SK-N-MC (cell line): ENCODE data around the gene GCA.

Experiments used
- DNase-seq: peaks from one replicate; pipeline ENCODE4 v3.0.0-alpha.2; 2011; ENCODE audit warnings: low read depth, low spot score
- H3K27ac ChIP-seq: fragments of 200-600 bp; sonication (generic); 2 replicates; pipeline ENCODE4 v1.5.1; 2016; ENCODE audit warnings: mixed run types
- H3K36me3 ChIP-seq: fragments of 200-600 bp; sonication (generic); 2 replicates; pipeline ENCODE4 v1.6.1; 2017; ENCODE audit warnings: antibody characterized with exemption, low read length, mixed read lengths; ENCODE audit not compliant: insufficient read depth
- H3K4me3 ChIP-seq: fragments of 200-600 bp; sonication (generic); 2 replicates; pipeline ENCODE4 v1.5.1; 2016
- H3K9ac ChIP-seq: fragments of 200-600 bp; sonication (generic); 2 replicates; pipeline ENCODE4 v1.8.0; 2017; ENCODE audit warnings: mixed run types, mixed read lengths; ENCODE audit not compliant: insufficient read length
- H3K9me3 ChIP-seq: fragments of 200-600 bp; sonication (generic); 2 replicates; pipeline ENCODE4 v1.6.1; 2017; ENCODE audit warnings: low read depth, mild to moderate bottlenecking, antibody characterized with exemption, low read length, moderate library complexity, mixed read lengths
- EZH2 ChIP-seq: fragments of 200-600 bp; sonication (generic); IDR thresholded peaks from one replicate; pipeline ENCODE4 v1.6.1; 2017; ENCODE audit warnings: antibody characterized with exemption
- FOXP2 ChIP-seq: optimal IDR thresholded peaks from 2 replicates; pipeline ENCODE3; 2011; ENCODE audit warnings: mild to moderate bottlenecking, moderate library complexity; ENCODE audit not compliant: insufficient read depth; ENCODE audit errors: extremely low read length, control extremely low read depth
- POLR2AphosphoS5 ChIP-seq: IDR thresholded peaks from 2 replicates; pipeline ENCODE4 v1.6.1; 2012; ENCODE audit warnings: mild to moderate bottlenecking, low read depth, low read length, borderline replicate concordance

The GCA gene

DNA sequence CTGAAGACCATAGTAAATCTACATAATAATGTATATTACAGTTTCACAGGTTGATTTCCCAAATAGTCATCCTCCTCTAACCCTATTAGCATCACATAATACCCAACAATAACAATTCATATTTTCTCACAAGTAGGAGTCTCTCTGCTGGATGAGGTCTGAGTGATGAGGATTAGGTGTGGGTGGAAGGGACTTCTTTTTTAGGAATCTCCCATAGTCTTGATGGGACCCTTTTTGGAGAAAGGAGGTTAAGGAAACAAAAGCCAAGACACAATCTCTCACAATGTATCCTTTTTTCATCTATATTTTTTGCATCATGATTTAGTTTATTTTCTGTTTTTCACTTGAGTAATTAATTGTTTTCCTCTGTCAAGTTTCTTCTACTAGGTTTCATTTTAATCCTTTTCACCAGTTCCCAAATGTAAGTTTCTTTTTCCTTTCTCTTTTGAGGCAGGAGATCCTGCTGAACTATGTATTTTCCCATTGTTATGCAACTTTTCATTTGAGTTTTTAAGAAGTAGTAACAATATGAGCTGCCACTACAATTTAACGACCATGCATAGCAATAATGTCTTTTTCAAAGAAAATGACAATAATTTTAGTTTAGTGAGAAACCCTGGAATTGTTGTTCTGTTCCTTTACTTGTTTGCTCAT is 22.9 kb upstream of the GCA start:
- no peak for DNase-seq
- Histone ChIP-seq H3K4me3 (no peak overlapping the region), H3K36me3 (no peaks in the 10 kb centered on the region), H3K9ac (no peak overlapping the region), H3K27ac (no peak overlapping the region), H3K9me3 (no peaks in the 10 kb centered on the region)
- TF ChIP-seq FOXP2 (no peak), EZH2 (no peak)

DNA sequence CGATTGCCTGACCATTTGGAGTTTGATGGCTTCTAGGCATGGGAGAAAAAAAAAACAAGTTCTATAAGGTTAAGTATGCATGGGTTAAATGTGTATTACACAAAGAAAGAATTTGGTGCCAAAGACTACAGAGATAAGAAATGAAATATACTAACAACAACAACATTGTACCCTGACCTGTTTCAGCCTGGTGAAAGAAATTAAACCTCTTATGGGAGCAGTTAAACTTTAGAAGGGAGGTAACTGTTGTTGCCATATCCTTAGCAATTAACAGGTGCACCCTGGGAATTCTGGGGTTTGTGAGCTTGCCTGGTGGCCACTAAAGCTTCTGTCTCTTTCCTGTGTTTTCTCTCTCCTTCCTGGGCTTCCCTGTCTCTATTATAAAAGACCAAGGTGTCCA is 19.0 kb upstream of the GCA start:
- Histone ChIP-seq H3K9me3 (no peaks in the 10 kb centered on the region), H3K4me3 (no peak overlapping the region), H3K27ac (no peak overlapping the region), H3K36me3 (no peaks in the 10 kb centered on the region), H3K9ac (no peak overlapping the region)
- no peak for TF ChIP-seq EZH2
- TF ChIP-seq FOXP2, result no peak
- TF ChIP-seq POLR2AphosphoS5, result no peak
- DNase-seq, result no peak

DNA sequence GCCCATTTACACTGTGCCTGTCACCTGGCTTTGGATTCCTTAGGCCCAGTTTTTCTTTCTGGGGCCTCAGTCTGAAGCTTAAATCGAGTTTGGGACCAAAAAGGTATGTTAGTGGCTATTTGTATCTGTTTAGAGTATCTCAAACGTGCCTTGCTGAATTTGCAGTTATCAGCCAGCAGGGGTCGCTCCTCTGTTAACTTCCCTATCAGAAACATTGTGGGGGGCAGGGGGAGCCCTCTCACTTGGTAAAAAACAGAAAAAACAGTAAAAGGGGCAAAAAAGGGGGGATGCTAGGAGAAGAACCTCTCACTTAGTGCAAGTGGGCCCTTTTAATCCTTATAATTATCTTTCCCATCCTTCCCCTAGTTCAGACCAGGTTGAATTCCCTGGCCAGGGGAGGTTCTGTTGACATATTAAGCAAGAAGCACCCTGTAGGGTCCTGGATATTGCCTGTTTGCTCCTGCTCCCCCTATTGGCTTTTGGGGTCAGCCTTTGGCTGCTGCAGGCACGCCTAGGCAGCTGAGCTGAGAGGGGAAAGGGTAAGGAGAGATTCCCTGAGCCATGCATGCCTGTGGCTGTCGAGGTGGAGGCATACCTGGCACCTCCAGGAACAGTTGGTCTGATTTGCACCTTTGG is 16.7 kb upstream of the GCA start:
- Histone ChIP-seq H3K9me3 (no peaks in the 10 kb centered on the region), H3K27ac (no peak overlapping the region), H3K36me3 (no peaks in the 10 kb centered on the region), H3K9ac (no peak overlapping the region), H3K4me3 (no peak overlapping the region)
- TF ChIP-seq EZH2 (no peak), POLR2AphosphoS5 (no peak), FOXP2 (no peak)
- DNase-seq, result no peak

DNA sequence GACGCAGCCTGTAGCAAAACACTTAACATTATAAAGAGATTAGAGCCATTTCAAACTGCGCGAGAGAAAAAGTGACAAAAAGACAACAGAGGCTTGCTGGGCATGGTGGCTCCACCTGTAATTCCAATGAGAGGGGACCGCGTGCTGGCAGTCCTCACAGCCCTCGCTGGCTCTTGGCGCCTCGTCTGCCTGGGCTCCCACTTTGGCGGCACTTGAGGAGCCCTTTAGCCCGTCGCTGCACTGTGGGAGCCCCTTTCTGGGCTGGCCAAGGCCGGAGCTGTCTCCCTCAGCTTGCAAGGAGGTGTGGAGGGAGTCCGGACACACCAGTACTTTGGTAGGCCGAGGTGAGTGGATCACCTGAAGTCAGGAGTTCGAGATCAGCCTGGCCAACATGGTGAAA is 16.1 kb upstream of the GCA start:
- no peak overlapping the region for H3K27ac ChIP-seq

DNA sequence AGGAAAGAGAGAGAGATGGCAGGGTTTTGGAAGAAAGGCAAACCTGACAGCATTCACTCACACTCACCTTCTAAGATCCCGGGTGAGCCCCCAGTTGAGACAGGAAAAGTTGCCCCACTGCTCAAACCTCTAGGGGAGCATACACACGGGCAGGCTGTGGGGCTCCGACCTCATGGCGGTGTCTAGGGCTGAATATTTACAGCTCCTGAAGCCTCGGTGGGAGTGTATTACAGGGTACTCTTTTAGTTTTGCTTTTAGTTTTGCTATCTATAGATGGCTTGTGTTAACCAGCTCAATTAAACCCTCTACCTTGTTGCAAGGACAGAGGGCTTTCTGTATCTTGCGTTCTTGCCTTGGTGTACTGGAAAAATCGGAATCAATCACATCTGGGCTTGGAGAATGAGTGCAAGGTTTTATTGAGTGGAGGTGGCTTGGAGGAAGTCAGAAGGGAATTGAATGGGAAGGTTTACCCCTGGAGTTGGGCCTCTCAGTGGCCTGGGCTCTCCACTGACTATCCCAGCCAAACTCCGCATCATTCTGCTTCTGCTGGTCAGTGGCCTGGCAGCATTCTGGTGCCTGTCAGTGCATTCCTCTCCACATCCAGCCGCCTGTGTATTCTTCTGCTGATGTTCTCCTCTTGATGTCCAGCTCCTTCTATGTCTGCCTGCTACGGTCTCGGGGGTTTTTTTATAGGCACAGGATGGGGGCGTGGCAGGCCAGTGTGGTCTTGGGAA is 15.3 kb upstream of the GCA start:
- no peak for DNase-seq
- no peak overlapping the region for H3K4me3 ChIP-seq
- H3K9me3 ChIP-seq, result no peaks in the 10 kb centered on the region
- H3K9ac ChIP-seq, result no peak overlapping the region
- no peak overlapping the region for H3K27ac ChIP-seq
- TF ChIP-seq EZH2, result no peak
- no peak for TF ChIP-seq FOXP2
- no peak for TF ChIP-seq POLR2AphosphoS5
- H3K36me3 ChIP-seq, result no peaks in the 10 kb centered on the region

More for the DNA sequence above, 16.1 kb upstream of the GCA start:
- no peak for DNase-seq
- Histone ChIP-seq H3K4me3 (no peak overlapping the region), H3K36me3 (no peaks in the 10 kb centered on the region), H3K9me3 (no peaks in the 10 kb centered on the region), H3K9ac (no peak overlapping the region)
- no peak for TF ChIP-seq POLR2AphosphoS5
- no peak for TF ChIP-seq FOXP2
- TF ChIP-seq EZH2, result no peak

DNA sequence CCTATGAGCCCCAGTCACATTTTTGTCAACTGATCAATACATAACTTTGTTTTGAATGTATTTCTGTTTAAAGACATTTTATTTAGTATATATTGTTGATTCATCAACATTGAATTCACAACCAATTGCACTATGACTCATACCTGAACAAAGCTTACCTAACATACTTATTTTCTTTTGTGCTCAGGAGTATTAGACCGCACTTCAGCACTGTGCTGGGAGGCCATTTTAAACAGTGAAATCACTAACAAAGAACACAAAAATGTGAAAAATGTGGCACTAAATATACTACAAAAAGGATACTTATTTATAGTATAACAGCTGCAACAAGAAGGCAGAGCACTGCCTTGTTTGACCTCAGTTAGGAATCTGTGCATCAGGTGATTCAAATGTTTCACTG is 13.1 kb upstream of the GCA start:
- Histone ChIP-seq H3K36me3 (no peaks in the 10 kb centered on the region), H3K4me3 (no peak overlapping the region), H3K9me3 (no peaks in the 10 kb centered on the region), H3K27ac (no peak overlapping the region), H3K9ac (no peak overlapping the region)
- DNase-seq, result no peak
- no peak for TF ChIP-seq POLR2AphosphoS5
- no peak for TF ChIP-seq FOXP2
- TF ChIP-seq EZH2, result no peak

DNA sequence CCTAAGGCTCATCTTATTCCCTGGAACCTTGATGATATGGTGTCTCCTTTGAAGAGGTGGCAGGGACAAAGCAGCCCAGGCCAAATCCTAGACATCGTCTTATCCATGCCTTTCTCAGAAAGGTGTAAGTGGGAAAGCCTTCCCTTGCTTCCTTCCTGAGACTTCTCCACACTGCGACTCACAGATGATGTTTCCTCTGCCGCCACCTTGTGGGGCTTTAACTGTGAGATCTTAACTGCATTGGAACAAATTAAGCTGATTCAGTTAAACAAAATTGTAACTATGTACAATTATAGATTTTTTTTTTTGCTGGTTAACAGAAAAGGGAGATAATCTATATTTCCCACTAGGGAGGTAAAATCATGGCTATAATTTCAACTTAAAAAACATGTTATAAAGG is 10.0 kb upstream of the GCA start:
- DNase-seq, result no peak
- H3K36me3 ChIP-seq, result no peaks in the 10 kb centered on the region
- TF ChIP-seq EZH2 (no peak), FOXP2 (no peak), POLR2AphosphoS5 (no peak)
- H3K4me3 ChIP-seq, result no peak overlapping the region
- H3K9me3 ChIP-seq, result no peaks in the 10 kb centered on the region
- no peak overlapping the region for H3K9ac ChIP-seq
- H3K27ac ChIP-seq, result no peak overlapping the region

DNA sequence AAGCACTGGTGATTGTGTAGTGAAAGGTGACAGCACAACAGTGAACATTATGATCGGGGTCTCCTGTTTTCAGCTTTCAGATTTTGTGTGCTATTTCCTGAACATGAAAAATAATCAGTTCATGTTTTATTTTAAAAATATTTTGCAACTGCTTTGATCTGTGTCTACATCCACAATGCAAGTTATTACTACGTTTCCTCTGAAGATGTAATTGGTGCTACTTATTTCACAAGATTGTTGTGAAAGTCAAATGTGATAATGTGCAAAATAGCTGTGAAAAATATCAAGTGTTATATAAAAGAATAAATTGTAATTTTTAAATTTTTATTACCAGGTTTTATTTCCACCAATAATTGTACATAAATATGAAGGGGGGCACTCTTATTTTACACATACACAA is 6.1 kb upstream of the GCA start:
- H3K36me3 ChIP-seq, result no peaks in the 10 kb centered on the region
- no peak overlapping the region for H3K4me3 ChIP-seq
- no peak overlapping the region for H3K27ac ChIP-seq
- DNase-seq, result no peak
- H3K9ac ChIP-seq, result no peak overlapping the region
- no peaks in the 10 kb centered on the region for H3K9me3 ChIP-seq
- no peak for TF ChIP-seq EZH2
- no peak for TF ChIP-seq POLR2AphosphoS5
- no peak for TF ChIP-seq FOXP2
